DMS153 treated with DMSO at 0.1 percent for 48 hours (cell line): Measurements from ENCODE around the gene GRM1.
"Not testable (repeated sequence)": the region's sequence is repeated elsewhere in the genome, so short reads cannot be mapped to it uniquely, and the experiment has no call there.

Experiments used
- DNase-seq: peaks from one replicate; lab custom pipeline; 2025; ENCODE audit not compliant: unreplicated experiment; lab: John Stamatoyannopoulos, UW

The GRM1 gene

DNA sequence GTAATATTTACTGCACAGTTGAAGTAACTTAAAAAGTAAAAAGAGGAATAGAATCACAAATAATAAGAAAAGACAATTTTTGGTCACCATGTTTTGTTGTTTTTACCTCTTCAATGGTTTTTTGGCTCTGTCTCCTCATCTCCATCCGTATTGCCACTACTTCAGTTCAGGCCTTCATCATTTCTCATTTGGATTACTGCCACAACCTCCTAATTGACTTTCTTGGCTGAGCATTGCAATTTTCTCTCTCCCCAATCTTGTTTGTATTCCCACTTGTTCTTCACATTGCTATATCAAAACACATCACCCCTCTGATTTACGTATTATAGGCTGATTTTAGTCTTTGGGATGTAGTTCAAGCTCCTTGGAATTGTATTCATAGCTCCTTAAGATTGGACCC, 161.7 kb downstream of the GRM1 start:
- no peak for DNase-seq

DNA sequence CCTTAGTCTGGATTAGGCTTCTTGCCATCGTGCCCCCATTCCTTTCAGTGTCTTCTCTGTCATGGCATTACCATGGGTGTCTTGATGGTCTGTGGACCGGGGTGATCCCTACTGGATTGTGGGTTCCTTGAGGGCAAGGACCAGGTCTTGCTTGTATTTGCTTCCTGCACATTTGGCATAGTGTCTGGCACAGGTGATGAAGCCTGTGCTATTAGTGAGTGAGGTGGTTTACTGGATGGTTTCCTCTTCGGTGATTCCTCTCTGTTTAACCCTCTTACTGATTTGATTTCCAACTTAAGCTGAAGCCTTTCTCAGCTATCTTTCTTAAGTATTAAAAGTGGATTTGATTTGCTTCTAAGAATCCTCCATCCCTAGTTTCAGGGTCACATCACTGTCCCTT, 162.3 kb downstream of the GRM1 start:
- no peak for DNase-seq

DNA sequence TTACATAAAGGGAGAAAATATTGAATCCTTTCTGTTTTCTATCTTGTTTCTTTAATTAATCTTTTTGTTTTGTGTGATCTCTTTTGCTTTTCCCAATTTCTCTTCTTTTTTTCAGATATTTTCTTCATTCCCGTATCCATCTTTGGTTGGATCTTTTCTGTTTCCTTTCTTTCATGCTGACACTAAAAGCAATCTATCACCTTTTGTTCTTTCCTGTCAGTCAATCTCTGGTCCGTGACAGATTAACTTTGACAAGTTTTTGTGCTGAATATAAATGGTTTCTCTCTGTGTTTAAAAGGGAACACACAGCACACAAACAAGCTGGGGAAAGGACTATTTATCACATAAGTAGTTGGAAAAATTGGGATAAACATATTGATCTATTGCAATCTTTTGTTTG, 162.8 kb downstream of the GRM1 start:
- DNase-seq = no peak

DNA sequence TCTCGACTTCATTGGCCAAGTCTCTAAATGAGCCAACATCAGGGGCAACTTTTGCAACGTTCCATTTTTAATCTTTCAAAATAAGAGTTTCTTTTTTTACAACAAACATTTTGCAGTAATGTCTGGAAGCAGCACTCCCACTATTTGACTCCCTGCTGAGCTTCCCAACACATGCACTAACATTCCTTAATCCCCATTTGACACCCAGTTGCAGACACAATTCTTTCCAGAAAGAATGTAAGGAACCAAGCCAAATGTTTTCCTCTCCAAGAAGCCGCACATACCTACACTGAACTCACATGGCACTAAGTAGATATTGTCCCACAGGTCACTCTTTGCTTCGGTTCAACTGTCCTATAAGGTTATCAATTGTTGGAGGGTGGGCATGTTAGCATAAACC, 165.6 kb downstream of the GRM1 start:
- DNase-seq = no peak

DNA sequence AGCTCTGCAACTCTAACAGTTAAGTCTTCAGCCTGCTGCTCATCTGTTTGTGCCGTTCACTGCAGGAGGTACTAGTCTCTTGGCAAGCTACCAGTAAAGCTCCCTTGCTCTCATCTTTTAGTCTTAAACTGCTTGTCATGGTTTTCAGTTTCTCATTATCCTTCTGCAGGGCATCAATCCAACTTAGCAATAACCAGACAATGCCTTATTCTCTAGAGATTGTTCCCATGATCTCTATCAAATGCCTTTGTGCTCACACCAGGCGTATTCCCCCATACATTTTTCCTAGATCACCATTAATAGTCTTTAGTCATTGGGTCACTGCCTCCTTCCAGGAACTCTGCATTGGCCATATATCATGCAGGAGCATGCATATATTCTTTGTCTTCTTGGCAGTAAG, 171.3 kb downstream of the GRM1 start:
- no peak for DNase-seq

DNA sequence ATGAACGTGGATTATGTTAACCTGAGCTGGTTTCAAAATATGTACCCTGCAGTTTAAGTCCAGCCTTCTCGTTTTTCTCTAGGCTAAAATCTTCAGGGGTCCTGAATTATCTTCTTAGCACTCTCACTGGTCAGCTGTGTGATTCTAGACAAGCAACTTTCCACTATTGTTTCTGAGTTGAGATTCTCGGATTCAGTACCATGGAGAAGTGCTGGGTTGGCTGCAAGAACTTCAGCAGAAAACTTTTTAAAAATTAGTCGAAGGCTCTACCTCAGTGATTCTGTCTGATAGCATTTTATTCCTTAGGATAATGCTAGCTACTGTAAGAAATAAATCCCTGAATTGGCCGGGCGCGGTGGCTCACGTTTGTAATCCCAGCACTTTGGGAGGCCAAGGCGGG, 173.7 kb downstream of the GRM1 start:
- no peak for DNase-seq

DNA sequence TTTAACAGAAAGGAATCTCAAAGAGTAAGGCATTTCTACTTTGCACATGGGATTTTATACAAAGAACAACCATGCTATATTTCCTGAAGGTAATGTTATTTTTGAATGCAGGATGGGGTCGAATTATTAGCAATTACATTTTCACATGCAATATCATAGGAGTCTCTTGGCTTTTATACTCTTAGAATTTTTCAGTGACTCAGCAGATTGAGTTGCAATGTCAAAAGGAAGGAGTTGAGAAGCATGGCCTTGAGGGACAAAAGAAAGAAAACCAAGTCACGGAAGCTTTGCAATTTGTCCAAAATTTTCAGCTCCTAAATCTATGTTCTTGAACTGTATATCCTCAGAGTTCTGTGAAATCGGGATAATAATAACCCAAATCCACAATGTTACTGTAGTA, 181.1 kb downstream of the GRM1 start:
- no peak for DNase-seq

DNA sequence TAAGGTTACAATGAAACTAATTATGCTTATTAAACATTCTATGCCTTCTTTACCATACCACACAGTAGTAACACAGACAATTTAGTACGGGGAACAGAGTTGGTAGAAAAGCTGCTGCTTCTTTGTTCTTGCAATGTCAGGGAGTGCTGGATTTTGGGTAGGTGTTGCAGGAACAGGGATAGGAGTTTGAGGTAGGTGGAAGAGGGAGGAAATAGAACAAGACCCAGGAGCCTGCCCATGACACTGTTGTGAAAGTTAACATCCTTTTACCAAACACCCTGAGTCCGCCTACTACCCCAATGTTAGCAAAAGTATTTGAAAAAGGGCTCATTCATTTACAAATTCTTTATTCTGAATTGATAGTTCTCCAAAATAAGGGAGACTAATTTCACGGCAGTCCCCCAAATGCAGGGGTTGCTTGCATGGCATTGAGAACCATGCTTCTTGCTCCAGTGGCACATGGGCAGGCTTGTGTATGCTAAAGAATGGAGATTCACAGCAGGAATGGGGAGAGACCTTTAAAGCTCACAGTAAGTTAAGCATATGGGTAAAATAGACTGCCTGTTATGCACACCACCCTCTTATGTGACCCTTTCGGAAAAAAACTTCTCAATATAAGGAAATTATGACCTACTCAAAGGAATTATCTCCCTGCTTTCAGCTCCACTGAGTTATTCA, 181.7 kb downstream of the GRM1 start:
- DNase-seq = no peak

DNA sequence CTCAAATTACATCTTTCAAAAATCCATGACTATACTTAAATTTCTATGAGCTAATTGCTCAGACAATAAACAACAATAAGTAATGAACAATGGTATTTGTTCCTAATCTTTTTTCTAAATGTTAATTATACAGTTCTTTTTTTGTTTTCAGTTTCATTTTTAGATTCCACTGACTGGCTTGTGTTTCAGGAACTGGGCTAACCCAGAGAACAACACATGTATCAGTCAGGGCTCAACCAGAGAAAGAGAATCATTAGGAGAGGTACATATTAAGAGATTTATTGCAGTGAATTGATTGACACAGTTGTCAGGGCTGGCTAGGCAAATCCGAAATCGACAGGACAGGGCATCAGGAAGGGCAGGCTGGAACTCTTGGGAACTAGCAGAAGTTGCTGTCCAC, 182.8 kb downstream of the GRM1 start:
- DNase-seq = no peak

DNA sequence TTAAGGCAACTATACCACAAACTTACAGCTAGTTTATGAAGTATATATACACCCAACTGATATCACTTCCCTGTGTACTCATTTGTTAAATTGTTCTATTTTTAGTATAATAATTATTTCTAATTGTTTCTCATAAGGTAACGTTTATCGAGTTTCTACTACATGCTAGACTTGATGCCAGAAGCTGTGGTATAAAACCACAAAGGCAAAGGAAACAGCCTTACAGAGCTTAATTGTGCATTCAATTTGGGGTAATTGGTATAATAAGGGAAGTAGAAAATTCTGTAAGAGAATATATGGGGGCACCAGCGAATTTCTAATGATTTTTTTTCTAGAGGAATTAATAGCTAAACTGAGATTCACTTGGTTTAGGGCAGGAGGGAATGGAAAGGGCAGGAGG, 183.9 kb downstream of the GRM1 start:
- DNase-seq = no peak

DNA sequence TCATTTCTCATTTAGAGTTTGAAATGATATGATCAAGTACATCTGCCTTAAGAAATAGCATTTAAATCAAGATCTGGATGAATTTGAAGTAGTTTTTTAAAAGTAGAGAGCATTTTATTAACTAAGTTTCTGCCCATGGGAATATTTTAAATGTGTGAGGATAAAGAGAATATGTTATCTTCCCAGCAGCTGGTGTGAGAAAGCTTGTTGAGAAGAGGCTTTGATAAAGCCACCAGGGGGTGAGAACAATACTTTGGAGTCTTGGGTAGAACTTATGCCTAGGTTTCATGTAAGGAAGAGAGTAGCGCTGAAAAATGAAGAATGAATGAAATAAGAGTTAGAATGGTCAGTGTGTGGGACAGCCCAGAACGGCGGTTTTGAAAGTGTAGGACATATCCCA, 190.2 kb downstream of the GRM1 start:
- no peak for DNase-seq

DNA sequence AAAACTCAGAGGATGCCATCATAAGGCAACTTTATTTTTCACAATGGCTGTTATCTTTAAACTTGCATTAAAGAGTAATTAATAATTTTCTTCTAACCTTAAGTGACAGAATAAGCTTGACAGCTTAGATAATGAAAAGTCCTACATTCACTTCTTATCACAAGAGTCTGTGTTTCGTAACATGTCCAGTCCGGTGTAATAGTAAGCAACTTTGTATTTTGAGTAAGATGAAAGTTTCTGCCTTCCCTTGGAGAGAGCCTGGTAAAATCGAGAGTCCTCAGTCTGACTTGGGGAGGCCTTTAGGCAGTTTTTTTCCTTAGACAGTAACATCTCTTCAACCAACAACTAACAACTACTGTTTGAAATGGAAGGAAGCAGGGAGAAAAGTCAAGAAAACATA, 195.6 kb downstream of the GRM1 start:
- DNase-seq = no peak

DNA sequence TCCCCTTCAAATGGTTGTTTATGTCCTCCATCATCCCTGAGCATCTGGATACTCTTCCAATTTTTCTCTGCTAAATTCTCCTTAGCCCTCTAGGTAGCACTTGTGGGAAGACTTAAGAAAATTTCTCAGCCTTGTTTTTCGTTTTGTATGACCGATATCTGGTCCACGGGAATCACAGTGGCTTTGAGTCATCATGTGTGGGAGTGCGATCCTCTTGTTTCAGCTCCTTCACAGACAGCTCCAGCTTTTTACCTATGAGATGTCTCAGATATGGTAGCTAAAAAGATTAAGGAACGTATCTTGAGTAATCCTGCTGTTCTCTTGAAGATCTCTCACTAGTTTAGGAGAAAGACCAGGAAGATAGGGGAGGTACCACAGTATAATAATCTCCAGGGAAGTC, 196.1 kb downstream of the GRM1 start:
- no peak for DNase-seq

DNA sequence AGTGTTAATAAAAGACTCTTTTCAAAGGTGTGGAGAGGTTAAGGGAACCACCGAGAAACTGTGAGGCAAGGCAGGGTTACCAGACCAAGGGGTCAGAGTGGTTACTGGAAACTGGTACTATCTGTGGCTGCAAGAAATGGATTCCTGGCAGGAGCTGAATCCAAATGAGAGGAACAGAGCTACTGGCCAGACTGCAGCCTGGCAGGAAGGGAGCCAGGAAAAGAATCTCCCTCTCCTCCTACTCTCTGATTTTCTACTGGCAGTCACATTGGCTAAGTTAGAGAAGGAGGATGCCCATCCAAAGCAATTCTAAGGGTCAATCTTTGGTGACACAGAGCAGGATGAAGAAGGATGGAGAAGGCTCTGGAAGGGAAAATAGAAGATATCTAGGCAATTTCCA, 211.5 kb downstream of the GRM1 start:
- DNase-seq = no peak

DNA sequence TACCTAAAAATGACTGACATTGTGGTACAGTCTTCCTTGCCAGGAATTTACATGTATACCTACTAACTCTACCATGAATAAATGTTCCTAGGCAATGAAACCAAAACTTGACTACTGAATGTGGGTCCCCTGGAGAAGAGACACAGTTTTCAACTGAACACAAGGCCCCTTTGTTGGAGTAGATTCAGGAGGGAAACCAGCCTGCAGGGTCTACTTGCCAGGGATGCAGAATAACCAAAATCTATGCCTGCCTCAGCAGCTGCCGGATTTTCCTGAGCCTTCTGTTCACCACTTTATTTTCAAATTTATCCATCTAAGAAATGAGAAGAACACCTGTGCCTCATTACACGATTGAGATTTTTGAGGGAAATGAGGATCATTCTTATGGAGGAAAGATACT, 211.9 kb downstream of the GRM1 start:
- DNase-seq = no peak

DNA sequence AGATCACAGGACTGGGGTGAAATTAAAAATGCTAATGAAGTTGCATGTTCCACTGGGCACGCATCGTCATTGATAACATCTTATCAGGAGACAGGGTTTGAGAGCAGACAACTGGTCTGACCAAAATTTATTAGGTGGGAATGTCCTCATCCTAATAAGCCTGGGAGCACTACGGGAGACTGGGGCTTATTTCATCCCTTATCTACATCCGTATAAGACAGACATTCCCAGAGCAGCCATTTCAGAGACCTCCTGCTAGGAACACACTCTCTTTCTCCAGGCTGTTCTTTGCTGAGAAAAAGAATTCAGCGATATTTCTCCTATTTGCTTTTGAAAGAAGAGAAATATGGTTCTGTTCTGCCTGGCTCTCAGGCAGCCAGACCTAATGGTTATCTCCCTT, 214.8 kb downstream of the GRM1 start:
- not testable (repeated sequence) for DNase-seq

DNA sequence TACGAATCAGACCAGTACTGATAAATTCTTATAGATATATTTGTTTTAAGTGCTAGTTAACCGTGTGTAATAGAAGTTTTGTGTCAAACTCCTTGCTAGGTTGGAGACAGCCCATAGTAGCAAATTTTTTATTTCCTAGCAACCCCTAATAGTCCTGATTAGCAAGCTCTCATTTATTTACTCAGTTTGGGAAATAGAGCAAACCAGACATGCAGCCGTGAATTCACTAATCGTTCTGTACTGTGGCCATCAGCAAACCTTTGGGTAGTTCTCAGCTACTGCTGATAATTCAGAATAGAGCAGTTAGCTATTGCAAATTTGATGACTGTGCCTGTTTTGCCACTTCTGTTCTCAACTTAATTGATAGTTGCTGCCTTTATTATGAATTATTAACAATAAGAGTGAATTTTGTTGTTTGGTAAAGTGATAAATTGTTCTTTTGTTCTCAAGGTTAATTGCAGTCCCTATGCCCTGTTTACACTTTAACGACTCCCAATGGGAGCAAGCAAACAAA, 215.8 kb downstream of the GRM1 start:
- no peak for DNase-seq

DNA sequence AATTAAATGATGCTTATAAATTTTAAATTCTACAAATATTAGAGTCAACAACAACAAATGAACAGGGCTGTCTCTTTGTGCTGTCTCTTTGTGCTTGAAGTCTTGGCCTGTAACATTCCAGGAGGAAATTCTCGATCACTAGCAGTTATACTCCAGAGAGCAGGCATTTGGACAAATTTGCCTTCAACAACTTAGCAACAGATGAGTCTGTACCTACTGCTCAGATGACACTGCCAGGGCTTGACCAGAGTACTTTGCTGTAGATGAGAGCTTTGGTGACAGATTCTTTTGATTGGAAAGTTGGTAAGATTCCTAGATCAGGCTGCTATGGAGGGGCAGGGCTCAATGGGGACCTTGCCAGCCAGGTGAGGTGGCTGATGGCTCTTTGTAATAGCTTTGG, 217.2 kb downstream of the GRM1 start:
- no peak for DNase-seq

DNA sequence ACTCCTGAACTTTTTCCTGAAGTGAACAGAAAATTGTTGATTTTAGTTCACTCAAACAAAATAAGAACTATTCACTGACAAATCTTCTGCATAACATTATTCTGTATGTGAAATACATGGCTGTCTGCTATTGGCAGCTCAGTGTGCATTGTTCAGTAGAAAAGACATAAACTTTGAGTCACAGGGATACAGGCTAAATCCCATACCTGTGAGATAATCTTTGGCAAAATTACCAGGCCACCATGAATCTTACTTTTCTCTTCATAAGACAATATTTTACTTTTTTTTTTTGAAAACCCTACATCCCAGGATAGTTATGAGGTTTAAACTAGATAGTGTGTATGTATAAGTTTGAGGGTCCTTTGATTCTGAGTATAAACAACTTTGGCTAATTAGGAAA, 224.8 kb downstream of the GRM1 start:
- DNase-seq = no peak

DNA sequence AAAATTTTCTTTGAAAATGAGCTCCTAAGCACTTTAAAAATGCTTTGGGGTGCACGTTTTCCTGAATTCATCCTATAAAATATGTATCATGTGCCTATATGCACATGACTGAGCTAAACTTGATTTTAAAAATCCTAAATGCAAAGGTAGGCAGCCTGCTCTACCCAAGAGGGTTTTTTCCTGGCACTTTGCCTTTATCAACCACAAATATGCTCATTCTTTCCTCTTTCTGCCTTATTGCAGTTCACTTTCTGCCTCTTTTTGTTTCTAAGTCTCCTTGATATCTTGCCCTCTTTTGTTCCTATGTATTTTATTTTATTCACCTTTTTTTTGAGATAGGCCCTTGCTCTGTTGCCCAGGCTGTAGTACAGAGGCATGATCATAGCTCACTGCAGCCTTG, 229.3 kb downstream of the GRM1 start:
- no peak for DNase-seq

DNA sequence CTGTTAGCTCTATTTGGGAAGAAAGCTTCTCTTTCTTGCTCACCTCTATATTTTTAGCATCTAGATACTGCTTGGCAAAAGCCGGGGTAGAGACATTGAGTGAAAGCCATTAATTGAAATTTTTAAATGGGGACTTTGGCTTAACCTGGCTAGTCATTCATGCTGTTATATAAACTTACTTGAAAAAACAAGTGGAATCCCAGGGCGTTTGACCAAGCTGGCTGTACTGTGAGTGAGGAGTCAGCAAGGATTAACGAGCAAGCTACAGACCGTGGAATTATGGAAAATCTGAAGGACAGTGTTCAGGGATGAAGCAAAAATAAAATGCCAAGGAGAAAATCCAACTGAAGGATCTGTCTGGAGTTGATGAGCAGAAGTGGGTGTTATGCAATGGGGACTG, 232.0 kb downstream of the GRM1 start:
- DNase-seq = no peak

DNA sequence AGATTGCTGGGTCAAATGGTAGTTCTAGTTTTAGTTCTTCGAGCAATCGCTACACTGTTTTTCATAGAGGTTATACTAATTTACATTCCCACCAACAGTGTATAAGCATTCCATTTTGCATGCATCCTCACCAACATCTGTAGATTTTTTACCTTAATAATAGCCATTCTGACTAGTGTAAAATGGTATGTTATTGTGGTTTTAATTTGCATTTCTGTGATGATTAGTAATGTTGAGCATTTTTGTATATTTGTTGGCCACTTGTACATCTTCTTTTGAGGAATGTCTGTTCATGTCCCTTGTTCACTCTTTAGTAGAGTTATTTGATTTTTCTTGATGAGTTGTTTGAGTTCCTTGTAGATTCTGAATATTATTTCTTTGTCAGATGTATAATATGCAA, 236.2 kb downstream of the GRM1 start:
- DNase-seq = no peak

DNA sequence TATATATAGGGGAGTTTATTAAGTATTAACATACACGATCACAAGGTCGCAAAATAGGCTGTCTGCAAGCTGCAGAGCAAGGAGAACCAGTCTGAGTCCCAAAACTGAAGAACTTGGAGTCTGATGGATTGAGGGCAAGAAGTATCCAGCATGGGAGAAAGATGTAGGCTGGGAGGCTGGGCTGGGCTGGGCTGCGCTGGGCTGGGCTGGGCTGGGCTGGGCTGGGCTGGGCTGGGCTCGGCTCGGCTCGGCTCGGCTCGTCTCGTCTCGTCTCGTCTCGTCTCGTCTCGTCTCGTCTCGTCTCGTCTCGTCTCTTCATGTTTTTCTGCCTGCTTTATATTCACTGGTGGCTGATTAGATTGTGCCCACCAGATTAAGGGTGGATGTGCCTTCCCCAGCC, 238.6 kb downstream of the GRM1 start:
- no peak for DNase-seq

DNA sequence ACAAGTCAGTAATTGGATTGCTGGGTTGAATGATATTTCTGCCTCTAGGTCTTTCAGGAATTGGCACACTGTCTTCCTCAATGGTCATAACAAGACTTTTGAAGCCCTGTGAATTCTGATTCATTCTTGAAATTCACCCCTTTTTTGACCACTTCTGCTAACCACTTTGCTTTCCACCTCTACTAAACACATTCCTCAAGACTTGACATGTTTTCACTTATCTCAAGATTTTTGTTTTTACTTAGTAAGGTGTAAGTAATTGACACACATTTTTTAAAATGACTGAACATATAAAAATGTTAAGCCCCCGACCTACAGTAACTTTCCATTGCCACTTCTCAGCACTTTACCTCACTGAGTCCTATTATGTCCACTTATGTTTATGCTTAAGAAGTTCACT, 239.1 kb downstream of the GRM1 start:
- no peak for DNase-seq
